Cardiac muscle cell (in vitro differentiated cells and primary cell): ENCODE measurements around the gene SEC61B. TPM values are rescaled to one million over a fixed set of nuclear protein-coding genes. Genes with fewer than 3 reads are reported as not detected.

Experiments
- DNase-seq, 2 donors: peaks; one replicate each; pipeline versions ENCODE4 v3.0.0 to v3.0.0-alpha.2; 2010 to 2017; ENCODE audit warnings: low read depth in 1 of 2, low spot score in 1 of 2
- H3K27ac ChIP-seq: fragments of 200-600 bp; sonication (generic); 2 replicates; pipeline ENCODE4 v1.5.1; 2016
- H3K27me3 ChIP-seq: fragments of 200-600 bp; sonication (generic); 2 replicates; pipeline ENCODE4 v1.6.0; 2016; ENCODE audit warnings: control low read depth
- H3K36me3 ChIP-seq: fragments of 200-600 bp; sonication (generic); 2 replicates; pipeline ENCODE4 v1.5.1; 2016; ENCODE audit warnings: control low read depth
- H3K4me1 ChIP-seq: fragments of 200-600 bp; sonication (generic); 2 replicates; pipeline ENCODE4 v1.8.1; 2017; ENCODE audit warnings: low read depth, mild to moderate bottlenecking, mixed run types
- H3K4me3 ChIP-seq: fragments of 200-600 bp; sonication (generic); 2 replicates; pipeline ENCODE4 v1.5.1; 2016; ENCODE audit warnings: mild to moderate bottlenecking
- H3K9me3 ChIP-seq: fragments of 200-600 bp; sonication (generic); 2 replicates; pipeline ENCODE4 v1.5.1; 2017; ENCODE audit warnings: low read depth, mild to moderate bottlenecking, control low read depth
- polyA plus RNA-seq: library from polyadenylated mRNA; unstranded; fragments of >200 nt; fragmentation: Nextera tagmentation; extraction: Ambion mirVana; gene quantifications from 2 replicates; pipeline ENCODE4 v1.2.1, GENCODE V29; 2016
- total RNA-seq: library from RNA; depleted of rRNA; stranded (reverse); fragments of >200 nt; gene quantifications from 2 replicates; pipeline ENCODE4 v1.2.3, GENCODE V29; 2016
- TF ChIP-seq, protein P1 (sequence below): IDR thresholded peaks from 2 replicates; pipeline ENCODE4 v1.5.1; 2012; ENCODE audit warnings: low read depth, mild to moderate bottlenecking, low read length

The SEC61B gene
- total and polyA plus RNA-seq, 2 experiments from 2014 or later = 57.8 to 213 TPM

DNA sequence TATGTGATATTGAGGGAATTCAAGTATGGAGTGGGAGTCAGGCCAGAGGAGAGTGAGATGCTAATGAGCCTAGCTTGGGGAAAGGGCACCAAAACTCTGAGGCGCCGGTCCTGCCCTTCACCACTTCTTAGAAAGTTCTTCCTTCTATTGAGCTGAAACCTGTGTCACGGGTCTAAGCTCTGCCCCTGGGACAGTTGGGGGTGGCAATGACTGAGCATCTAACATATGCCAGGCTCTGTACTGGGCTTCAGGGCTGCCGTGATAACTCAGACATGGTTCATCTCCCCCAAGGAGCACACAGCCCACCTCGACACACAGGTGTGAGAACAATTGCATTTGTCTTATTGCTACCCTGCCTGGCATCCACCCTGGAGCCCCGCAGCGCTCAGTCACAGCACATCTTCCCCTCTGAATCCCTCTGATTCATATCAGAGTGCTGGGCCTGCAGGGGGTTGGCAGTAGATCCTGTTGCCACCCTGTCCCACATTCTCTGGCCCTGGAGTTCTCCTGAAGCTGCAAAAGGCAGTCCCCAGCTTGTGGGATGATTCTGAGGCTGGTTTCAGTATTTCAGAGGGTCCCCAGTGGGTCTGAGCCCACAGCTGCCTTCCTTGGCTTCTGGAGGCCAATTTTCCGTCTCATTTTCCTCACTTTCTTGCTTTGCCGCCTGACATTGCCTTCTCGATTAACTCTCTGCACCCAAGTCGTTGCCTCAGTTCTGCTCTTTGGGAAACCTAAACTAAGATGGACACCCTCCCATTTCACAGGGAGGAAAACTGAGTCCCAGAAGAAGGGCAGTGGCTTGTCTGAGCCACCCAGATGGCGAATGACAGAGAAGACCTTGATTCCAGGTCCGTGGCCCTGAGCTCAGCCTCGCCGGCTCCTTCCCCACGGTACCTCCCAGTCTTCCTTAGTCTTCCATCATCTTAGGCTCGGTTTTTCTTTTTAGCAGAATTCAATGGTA lies 42.9 kb upstream of the SEC61B start:
- H3K4me1 ChIP-seq = peaks cover 2% of the 10 kb centered on the region
- no peaks in the 10 kb centered on the region for H3K27me3 ChIP-seq
- no peaks in the 10 kb centered on the region for H3K36me3 ChIP-seq
- no peaks in the 10 kb centered on the region for H3K9me3 ChIP-seq
- H3K27ac ChIP-seq = no peak overlapping the region
- TF ChIP-seq, protein P1, sequence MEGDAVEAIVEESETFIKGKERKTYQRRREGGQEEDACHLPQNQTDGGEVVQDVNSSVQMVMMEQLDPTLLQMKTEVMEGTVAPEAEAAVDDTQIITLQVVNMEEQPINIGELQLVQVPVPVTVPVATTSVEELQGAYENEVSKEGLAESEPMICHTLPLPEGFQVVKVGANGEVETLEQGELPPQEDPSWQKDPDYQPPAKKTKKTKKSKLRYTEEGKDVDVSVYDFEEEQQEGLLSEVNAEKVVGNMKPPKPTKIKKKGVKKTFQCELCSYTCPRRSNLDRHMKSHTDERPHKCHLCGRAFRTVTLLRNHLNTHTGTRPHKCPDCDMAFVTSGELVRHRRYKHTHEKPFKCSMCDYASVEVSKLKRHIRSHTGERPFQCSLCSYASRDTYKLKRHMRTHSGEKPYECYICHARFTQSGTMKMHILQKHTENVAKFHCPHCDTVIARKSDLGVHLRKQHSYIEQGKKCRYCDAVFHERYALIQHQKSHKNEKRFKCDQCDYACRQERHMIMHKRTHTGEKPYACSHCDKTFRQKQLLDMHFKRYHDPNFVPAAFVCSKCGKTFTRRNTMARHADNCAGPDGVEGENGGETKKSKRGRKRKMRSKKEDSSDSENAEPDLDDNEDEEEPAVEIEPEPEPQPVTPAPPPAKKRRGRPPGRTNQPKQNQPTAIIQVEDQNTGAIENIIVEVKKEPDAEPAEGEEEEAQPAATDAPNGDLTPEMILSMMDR = no peak
- no peak overlapping the region for H3K4me3 ChIP-seq
- no peak for DNase-seq

DNA sequence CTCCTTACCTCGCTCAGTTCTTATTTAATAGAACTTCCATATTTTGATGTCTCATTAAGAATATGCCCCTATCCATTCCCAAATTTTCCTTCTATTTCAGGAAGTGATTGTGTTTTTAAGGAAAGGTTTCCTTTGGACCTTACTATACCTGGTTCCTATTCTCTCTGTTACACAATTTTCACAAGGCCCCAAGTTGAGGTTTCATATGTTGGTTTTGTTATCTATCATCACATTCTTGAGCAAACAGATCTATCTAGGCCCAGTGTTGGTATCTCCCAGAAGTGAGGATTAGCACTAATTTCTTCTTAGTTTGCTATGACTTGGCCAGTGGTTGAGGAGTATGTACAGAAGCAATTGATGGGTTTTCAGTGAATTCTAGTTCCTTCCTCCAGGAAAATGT lies 41.9 kb upstream of the SEC61B start:
- TF ChIP-seq, protein P1 = no peak
- no peaks in the 10 kb centered on the region for H3K36me3 ChIP-seq
- no peaks in the 10 kb centered on the region for H3K27me3 ChIP-seq
- no peak overlapping the region for H3K4me3 ChIP-seq
- H3K9me3 ChIP-seq = no peaks in the 10 kb centered on the region
- DNase-seq = no peak
- no peak overlapping the region for H3K27ac ChIP-seq
- no peaks in the 10 kb centered on the region for H3K4me1 ChIP-seq

DNA sequence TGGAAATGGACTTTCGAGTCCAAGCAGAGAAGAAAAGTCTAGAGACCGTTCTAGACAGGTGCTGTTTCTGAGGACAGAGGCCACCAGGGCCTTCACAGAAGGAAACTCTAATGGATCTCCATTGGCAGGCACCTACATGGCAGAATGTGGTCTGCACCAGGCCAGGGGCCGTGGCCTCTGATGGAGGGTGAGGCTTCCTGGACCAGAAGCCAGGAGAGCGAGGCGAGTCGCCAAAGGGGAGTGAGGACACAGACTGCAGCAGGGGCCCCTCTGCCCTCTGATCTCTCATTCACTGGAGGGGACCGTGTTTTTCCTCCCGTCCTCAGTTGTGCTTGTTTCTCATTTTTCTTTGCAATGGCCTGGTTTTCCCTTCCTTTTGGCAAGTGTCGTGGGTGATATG lies 41.4 kb upstream of the SEC61B start:
- no peaks in the 10 kb centered on the region for H3K4me1 ChIP-seq
- no peak overlapping the region for H3K27ac ChIP-seq
- DNase-seq = no peak
- H3K27me3 ChIP-seq = no peaks in the 10 kb centered on the region
- no peak overlapping the region for H3K4me3 ChIP-seq
- H3K9me3 ChIP-seq = no peaks in the 10 kb centered on the region
- H3K36me3 ChIP-seq = no peaks in the 10 kb centered on the region
- TF ChIP-seq, protein P1 = no peak

DNA sequence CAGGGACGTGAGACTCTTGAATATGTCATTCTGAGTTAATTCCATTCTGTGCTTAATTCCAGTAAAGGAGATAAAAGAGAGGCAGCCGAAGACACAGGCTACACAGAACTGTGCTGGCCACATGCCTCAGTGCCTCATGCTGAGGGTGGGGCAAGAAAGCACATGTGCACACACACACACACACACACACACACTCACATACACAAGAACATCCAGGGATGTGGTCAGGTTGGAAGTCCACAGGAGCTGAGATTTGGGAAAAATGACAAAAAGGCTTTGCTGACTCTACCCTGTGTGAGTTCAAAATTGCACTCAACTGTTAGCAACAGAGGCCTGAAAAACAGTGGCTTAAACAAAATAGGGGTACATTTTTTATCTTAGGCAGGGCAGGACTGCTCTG lies 40.9 kb upstream of the SEC61B start:
- Histone ChIP-seq H3K4me1 (no peaks in the 10 kb centered on the region), H3K27me3 (no peaks in the 10 kb centered on the region), H3K36me3 (no peaks in the 10 kb centered on the region), H3K9me3 (no peaks in the 10 kb centered on the region), H3K4me3 (no peak overlapping the region), H3K27ac (no peak overlapping the region)
- TF ChIP-seq, protein P1 = no peak
- DNase-seq = peak in 1 of 2 donors; percentile 39

DNA sequence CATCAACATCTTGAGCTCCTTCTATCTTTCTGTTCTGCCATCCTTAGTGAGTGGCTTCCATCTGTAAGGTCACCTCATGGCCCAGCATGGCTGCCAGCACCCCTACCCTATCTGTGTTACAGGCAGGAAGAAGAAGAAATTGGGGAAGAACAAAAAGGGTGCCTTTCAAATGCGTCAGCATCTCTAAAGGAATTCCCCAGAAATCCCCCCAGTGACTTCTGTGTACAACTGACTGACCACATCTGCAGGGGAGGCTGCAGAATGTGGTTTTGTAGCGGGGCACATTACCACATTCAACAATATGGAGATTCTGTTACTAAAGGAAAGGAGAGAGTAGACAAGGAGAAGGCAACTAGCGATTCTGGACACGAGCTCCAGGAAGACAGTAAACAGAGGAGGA lies 40.5 kb upstream of the SEC61B start:
- peak in 1 of 2 donors; percentile 77 for DNase-seq
- no peaks in the 10 kb centered on the region for H3K4me1 ChIP-seq

More for the DNA sequence above, 40.5 kb upstream of the SEC61B start:
- Histone ChIP-seq H3K27ac (no peak overlapping the region), H3K4me3 (no peak overlapping the region), H3K27me3 (no peaks in the 10 kb centered on the region), H3K36me3 (no peaks in the 10 kb centered on the region), H3K9me3 (no peaks in the 10 kb centered on the region)
- TF ChIP-seq, protein P1 = no peak
